ENCODE measurements around the gene MTRFR. TPM values are rescaled to one million over a fixed set of nuclear protein-coding genes. Genes with fewer than 3 reads are reported as not detected.

Gene MTRFR
- total and polyA plus RNA-seq, 4 donors: 5.7 to 15.2 (median 11.1) TPM

DNA sequence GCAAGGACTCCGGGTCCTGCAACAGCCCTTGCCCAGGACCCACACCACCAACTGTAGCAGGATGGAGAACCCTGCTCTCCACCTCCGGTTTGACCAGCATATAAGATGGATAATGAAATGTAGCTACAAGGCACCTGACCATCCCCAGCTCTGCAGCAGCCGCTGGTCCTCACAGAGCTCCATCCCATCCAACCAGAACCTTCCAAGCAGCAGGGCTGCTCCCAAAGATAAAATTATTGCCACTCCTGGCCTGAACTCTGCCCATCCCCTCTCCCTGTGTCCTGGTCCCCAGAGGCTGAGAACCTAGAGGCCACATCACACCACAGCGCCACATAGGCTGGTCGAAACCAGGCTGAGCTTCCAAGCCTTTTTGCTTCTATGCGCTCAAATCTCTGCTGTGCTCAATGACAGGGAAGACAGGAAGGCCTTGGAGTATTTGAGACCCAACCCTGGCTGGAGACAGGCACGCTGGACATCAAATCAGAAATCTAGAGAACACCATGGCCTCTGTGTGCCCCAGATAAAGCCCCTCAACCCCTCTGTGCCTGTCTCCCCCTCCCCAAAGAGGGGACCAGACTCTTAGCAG, 34.2 kb downstream of the MTRFR start:
- DNase-seq (ENCODE audit: low spot score): no peak
- Histone ChIP-seq H3K4me1 (ENCODE audit: control insufficient read depth in 4 of 4, insufficient read depth in 4 of 4, low read length in 3 of 4) (peaks cover 7 to 26% (median 12%) of the 10 kb centered on the region in 4 donors), H3K9ac (ENCODE audit: low read depth in 1 of 2, low read length in 2 of 2) (no peak overlapping the region), H3K27ac (ENCODE audit: low read depth in 1 of 2, low read length in 2 of 2) (no peak overlapping the region), H3K27me3 (ENCODE audit: control insufficient read depth in 4 of 4, insufficient read depth in 4 of 4, low read length in 3 of 4) (no peaks in the 10 kb centered on the region), H3K9me3 (ENCODE audit: control insufficient read depth in 4 of 4, low read length in 3 of 4) (no peaks in the 10 kb centered on the region), H3K36me3 (ENCODE audit: control insufficient read depth in 4 of 4, insufficient read depth in 3 of 4, low read depth in 1 of 4, low read length in 3 of 4) (peaks cover 0 to 5% (median 0%) of the 10 kb centered on the region in 4 donors), H3K4me3 (ENCODE audit: low read depth in 1 of 3, low read length in 3 of 3) (no peak overlapping the region)
- 94% methylated on average over 7 of the region's 7 CpGs for WGBS
- TF ChIP-seq JUND (IDR thresholded peaks at IDR 0.05): no peak
- TF ChIP-seq EGR1 (IDR thresholded peaks at IDR 0.05; ENCODE audit: low read depth in 2 of 2): no peak
- no peak for TF ChIP-seq FOXA2 (IDR thresholded peaks at IDR 0.05)
- TF ChIP-seq HNF4A (conservative IDR thresholded peaks at IDR 0.05): no peak
- TF ChIP-seq SP1 (IDR thresholded peaks at IDR 0.05): no peak
- no peak for TF ChIP-seq RXRA (IDR thresholded peaks at IDR 0.05)
- TF ChIP-seq YY1 (IDR thresholded peaks at IDR 0.05): no peak
- TF ChIP-seq, protein P1, sequence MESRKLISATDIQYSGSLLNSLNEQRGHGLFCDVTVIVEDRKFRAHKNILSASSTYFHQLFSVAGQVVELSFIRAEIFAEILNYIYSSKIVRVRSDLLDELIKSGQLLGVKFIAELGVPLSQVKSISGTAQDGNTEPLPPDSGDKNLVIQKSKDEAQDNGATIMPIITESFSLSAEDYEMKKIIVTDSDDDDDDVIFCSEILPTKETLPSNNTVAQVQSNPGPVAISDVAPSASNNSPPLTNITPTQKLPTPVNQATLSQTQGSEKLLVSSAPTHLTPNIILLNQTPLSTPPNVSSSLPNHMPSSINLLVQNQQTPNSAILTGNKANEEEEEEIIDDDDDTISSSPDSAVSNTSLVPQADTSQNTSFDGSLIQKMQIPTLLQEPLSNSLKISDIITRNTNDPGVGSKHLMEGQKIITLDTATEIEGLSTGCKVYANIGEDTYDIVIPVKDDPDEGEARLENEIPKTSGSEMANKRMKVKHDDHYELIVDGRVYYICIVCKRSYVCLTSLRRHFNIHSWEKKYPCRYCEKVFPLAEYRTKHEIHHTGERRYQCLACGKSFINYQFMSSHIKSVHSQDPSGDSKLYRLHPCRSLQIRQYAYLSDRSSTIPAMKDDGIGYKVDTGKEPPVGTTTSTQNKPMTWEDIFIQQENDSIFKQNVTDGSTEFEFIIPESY (IDR thresholded peaks at IDR 0.05): no peak
- TF ChIP-seq HNF4G (IDR thresholded peaks at IDR 0.05): no peak
- TF ChIP-seq, protein P2, sequence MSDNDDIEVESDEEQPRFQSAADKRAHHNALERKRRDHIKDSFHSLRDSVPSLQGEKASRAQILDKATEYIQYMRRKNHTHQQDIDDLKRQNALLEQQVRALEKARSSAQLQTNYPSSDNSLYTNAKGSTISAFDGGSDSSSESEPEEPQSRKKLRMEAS (IDR thresholded peaks at IDR 0.05): no peak
- TF ChIP-seq, protein P3, sequence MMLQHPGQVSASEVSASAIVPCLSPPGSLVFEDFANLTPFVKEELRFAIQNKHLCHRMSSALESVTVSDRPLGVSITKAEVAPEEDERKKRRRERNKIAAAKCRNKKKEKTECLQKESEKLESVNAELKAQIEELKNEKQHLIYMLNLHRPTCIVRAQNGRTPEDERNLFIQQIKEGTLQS (IDR thresholded peaks at IDR 0.05): no peak
- TF ChIP-seq RAD21 (IDR thresholded peaks at IDR 0.05): no peak
- TF ChIP-seq, protein P4, sequence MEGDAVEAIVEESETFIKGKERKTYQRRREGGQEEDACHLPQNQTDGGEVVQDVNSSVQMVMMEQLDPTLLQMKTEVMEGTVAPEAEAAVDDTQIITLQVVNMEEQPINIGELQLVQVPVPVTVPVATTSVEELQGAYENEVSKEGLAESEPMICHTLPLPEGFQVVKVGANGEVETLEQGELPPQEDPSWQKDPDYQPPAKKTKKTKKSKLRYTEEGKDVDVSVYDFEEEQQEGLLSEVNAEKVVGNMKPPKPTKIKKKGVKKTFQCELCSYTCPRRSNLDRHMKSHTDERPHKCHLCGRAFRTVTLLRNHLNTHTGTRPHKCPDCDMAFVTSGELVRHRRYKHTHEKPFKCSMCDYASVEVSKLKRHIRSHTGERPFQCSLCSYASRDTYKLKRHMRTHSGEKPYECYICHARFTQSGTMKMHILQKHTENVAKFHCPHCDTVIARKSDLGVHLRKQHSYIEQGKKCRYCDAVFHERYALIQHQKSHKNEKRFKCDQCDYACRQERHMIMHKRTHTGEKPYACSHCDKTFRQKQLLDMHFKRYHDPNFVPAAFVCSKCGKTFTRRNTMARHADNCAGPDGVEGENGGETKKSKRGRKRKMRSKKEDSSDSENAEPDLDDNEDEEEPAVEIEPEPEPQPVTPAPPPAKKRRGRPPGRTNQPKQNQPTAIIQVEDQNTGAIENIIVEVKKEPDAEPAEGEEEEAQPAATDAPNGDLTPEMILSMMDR (IDR thresholded peaks at IDR 0.05; ENCODE audit: low read depth, low read length, missing input control): no peak
- TF ChIP-seq FOXA1 (IDR thresholded peaks at IDR 0.05): no peak
- TF ChIP-seq, protein P5, sequence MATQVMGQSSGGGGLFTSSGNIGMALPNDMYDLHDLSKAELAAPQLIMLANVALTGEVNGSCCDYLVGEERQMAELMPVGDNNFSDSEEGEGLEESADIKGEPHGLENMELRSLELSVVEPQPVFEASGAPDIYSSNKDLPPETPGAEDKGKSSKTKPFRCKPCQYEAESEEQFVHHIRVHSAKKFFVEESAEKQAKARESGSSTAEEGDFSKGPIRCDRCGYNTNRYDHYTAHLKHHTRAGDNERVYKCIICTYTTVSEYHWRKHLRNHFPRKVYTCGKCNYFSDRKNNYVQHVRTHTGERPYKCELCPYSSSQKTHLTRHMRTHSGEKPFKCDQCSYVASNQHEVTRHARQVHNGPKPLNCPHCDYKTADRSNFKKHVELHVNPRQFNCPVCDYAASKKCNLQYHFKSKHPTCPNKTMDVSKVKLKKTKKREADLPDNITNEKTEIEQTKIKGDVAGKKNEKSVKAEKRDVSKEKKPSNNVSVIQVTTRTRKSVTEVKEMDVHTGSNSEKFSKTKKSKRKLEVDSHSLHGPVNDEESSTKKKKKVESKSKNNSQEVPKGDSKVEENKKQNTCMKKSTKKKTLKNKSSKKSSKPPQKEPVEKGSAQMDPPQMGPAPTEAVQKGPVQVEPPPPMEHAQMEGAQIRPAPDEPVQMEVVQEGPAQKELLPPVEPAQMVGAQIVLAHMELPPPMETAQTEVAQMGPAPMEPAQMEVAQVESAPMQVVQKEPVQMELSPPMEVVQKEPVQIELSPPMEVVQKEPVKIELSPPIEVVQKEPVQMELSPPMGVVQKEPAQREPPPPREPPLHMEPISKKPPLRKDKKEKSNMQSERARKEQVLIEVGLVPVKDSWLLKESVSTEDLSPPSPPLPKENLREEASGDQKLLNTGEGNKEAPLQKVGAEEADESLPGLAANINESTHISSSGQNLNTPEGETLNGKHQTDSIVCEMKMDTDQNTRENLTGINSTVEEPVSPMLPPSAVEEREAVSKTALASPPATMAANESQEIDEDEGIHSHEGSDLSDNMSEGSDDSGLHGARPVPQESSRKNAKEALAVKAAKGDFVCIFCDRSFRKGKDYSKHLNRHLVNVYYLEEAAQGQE (IDR thresholded peaks at IDR 0.05): no peak
- no peak for TF ChIP-seq NR2F2 (IDR thresholded peaks at IDR 0.05)
